ENCODE results near the gene SHISA4. TPM values are rescaled to one million over a fixed set of nuclear protein-coding genes. Genes with fewer than 3 reads are reported as not detected.

The SHISA4 gene
- total RNA-seq, 1 donor from 2014 or later = 9.8 TPM

DNA sequence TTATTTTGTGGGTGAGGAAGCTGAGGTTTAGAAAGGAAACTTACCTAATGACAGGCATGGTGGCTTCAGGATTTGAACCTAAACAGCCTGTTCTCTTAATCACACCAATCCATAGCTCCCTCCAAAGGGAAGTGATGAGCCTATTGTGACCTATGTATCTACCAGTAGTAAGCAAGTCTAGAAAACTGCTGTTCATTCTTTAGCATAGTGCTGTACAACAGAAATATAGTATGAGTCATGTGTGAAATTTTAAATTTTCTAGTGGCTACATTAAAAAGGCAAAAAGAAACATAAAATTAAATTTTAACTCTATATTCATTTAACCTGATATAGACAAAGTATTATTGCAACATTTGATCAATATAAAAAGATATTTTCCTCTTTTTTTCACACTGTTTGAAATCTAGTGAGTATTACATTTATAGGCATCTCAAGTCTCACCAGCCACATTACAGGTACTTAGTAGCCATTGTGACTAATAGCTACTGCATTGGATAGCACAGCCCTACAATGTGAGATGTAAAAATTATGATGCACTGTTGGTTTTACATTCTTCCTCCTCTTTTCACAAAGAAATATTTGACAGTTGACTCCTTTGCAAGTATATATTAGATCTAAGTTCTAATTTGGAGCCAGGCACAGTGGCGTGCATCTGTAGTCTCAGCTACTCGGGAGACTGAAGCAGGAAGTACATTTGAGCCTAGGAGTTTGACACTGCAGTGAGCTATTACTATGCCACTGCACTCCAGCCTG, 43.2 kb upstream of the SHISA4 start:
- Mint-ChIP-seq H3K4me1 (peaks cover 11% of the 10 kb centered on the region), H3K27ac (no peak overlapping the region), H3K9me3 (no peaks in the 10 kb centered on the region), H3K36me3 (peaks cover 15% of the 10 kb centered on the region), H3K4me3 (no peak overlapping the region), H3K27me3 (ENCODE audit: low read depth) (no peaks in the 10 kb centered on the region)
- TF ChIP-seq, protein P1, sequence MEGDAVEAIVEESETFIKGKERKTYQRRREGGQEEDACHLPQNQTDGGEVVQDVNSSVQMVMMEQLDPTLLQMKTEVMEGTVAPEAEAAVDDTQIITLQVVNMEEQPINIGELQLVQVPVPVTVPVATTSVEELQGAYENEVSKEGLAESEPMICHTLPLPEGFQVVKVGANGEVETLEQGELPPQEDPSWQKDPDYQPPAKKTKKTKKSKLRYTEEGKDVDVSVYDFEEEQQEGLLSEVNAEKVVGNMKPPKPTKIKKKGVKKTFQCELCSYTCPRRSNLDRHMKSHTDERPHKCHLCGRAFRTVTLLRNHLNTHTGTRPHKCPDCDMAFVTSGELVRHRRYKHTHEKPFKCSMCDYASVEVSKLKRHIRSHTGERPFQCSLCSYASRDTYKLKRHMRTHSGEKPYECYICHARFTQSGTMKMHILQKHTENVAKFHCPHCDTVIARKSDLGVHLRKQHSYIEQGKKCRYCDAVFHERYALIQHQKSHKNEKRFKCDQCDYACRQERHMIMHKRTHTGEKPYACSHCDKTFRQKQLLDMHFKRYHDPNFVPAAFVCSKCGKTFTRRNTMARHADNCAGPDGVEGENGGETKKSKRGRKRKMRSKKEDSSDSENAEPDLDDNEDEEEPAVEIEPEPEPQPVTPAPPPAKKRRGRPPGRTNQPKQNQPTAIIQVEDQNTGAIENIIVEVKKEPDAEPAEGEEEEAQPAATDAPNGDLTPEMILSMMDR (IDR thresholded peaks at IDR 0.05; ENCODE audit: unreplicated experiment) = no peak
- DNase-seq (ENCODE audit: low spot score in 2 of 2, unreplicated experiment in 2 of 2) = no peak

DNA sequence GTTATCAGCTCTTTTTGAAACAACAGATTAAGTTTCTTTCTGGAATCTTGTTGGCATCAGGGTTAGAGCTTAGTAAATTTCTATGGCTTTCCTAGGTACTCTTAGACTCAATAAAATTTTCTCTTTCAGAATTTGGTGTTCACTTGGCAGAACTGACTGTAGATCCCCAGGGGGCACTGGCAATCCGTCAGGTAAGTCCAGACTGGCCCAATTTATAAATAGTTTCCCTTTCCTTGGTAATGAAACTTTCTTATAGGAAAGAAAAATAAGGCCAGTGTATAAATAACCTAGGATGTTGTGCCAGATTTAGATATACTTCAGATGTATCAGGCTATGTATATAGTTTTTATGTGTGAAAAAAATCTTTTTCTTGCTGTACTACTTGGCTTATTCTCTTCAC, 41.5 kb upstream of the SHISA4 start:
- Mint-ChIP-seq H3K4me3 (no peak overlapping the region), H3K9me3 (no peaks in the 10 kb centered on the region), H3K27ac (no peak overlapping the region), H3K4me1 (peaks cover 11% of the 10 kb centered on the region), H3K27me3 (ENCODE audit: low read depth) (no peaks in the 10 kb centered on the region), H3K36me3 (peaks cover 22% of the 10 kb centered on the region)
- TF ChIP-seq, protein P1 (IDR thresholded peaks at IDR 0.05; ENCODE audit: unreplicated experiment) = no peak
- no peak for DNase-seq (ENCODE audit: low spot score in 2 of 2, unreplicated experiment in 2 of 2)

DNA sequence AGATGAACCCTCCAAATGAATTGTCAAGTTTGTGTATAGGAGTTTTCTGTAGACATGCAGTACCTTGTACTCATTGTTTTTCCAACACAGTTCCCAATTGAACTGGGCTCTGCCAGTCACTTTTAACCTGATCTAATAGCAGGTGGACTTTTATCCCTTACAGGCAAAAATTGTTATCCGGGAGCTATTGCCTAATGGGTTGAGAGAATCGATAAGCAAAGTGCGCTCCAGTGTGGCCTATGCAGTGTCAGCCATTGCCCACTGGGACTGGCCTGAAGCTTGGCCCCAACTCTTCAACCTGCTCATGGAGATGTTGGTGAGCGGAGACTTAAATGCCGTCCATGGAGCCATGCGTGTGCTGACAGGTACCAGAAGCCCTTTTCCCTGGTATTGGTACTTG, 40.5 kb upstream of the SHISA4 start:
- Mint-ChIP-seq H3K36me3 (peaks cover 29% of the 10 kb centered on the region), H3K9me3 (no peaks in the 10 kb centered on the region), H3K27me3 (ENCODE audit: low read depth) (no peaks in the 10 kb centered on the region), H3K27ac (no peak overlapping the region), H3K4me1 (peaks cover 11% of the 10 kb centered on the region), H3K4me3 (no peak overlapping the region)
- DNase-seq (ENCODE audit: low spot score in 2 of 2, unreplicated experiment in 2 of 2) = no peak
- TF ChIP-seq, protein P1 (IDR thresholded peaks at IDR 0.05; ENCODE audit: unreplicated experiment) = no peak

DNA sequence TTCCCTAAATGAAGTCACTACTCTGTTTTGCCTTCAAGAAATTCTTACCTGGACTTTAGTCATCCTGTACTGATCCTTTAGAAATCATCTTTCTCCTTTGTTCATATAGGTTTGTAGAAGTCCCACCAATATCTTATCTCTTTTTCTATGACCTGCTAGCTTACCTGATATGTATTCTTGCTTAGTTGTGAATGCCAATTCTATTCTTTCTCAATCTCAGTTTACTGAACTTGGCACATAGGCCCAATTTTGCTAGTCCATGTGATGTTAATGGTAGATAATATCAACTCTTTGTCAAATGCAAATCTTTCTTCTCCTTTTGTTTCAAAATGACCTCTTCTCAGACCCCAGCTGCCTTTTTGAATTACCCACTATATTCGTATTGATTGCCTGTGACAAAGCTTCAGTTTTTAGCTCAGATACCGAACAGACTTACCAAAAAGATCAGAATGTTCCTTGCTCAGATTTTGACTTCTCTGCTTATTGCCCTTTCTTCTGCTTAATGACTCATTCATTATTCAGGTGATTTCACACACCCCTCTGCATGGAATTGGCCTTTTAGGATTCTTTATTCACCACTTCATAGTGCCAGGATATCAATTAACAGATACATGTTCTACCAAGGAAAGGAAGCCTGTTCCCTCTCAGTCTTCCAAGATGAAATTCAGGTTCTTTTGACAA, 39.2 kb upstream of the SHISA4 start:
- H3K27ac Mint-ChIP-seq = peak overlapping the region; percentile 81
- peaks cover 11% of the 10 kb centered on the region for H3K4me1 Mint-ChIP-seq
- TF ChIP-seq, protein P1 (IDR thresholded peaks at IDR 0.05; ENCODE audit: unreplicated experiment) = no peak
- H3K4me3 Mint-ChIP-seq = no peak overlapping the region
- DNase-seq (ENCODE audit: low spot score in 2 of 2, unreplicated experiment in 2 of 2) = no peak
- no peaks in the 10 kb centered on the region for H3K27me3 Mint-ChIP-seq (ENCODE audit: low read depth)
- peaks cover 32% of the 10 kb centered on the region for H3K36me3 Mint-ChIP-seq
- H3K9me3 Mint-ChIP-seq = no peaks in the 10 kb centered on the region

DNA sequence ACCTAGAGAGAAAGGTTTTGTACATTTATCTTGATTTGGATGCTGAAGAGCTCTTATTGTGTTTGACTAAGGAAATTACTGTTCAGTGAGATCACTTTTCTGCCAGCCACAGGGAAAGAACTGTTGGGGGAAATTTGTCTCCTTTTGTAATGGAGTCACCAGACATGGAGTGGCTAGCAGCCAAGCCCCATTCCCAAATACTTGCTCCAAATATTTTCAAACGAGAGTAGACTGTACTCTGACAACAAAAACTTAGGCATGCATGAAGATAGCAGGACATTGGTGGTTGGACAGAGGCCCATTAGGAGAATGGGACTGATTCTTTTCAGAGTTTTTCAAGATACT, 38.7 kb upstream of the SHISA4 start:
- H3K27ac Mint-ChIP-seq = peak overlapping the region; percentile 81
- DNase-seq (ENCODE audit: low spot score in 2 of 2, unreplicated experiment in 2 of 2) = no peak
- H3K36me3 Mint-ChIP-seq = peaks cover 36% of the 10 kb centered on the region
- H3K27me3 Mint-ChIP-seq (ENCODE audit: low read depth) = no peaks in the 10 kb centered on the region
- TF ChIP-seq, protein P1 (IDR thresholded peaks at IDR 0.05; ENCODE audit: unreplicated experiment) = no peak
- H3K9me3 Mint-ChIP-seq = no peaks in the 10 kb centered on the region
- peaks cover 11% of the 10 kb centered on the region for H3K4me1 Mint-ChIP-seq
- H3K4me3 Mint-ChIP-seq = no peak overlapping the region

Measured in mesothelial cell of epicardium (in vitro differentiated cells).